Retina (tissue), 1 donor: ENCODE data around the gene CTR9.

Source experiments
- DNase-seq: peaks from one replicate; pipeline ENCODE4 v3.0.0-alpha.2; 2016

CTR9 gene

DNA sequence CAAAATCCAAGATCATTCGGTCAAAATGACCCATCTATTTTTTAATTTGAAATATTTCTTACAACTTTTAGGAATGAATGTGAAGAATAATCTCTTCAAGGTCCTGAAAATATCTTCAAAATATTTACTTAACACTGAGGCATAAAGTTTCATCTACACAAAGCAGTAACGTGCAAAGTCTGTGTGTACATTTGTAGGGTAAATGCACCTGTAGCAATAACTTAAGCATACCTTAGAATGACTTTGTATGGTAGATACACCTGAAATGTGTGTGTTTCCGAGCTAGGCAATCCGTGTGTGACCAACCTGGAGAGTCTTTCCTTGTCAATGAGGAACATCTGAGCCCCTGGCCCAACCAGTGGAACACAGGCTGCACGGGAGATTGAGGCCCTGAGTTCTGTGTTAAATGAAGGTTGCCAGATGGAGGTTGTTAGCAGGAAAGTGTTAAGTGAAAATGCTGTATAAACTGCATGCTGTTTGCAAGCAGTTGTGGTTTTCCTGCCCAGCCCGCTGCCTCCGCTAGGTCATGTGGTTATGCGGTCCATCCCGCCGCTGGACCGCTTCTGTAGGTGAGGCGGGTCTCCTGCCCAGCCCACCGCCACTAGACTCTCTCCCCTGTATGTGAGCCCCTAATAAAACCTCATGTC, 7.6 kb upstream of the CTR9 start:
- no peak for DNase-seq

DNA sequence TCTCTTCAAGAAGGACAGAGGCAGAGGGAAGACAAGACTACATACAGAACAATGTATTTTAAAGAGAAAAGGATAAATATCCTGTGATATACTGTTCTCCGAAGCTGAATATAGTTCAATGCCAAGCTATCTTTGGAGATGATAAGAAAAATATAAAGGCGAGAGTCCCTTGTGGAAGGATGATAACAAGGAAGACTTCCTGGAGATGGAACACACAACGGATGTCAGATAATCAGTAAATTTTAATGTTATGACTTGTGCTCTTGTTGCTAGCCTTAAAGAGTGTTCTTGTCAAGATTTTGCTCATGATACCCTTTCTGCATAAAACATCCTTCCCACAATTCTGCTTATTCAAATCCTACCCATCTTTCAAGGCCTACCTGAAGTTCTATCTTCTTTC, 6.8 kb upstream of the CTR9 start:
- no peak for DNase-seq

DNA sequence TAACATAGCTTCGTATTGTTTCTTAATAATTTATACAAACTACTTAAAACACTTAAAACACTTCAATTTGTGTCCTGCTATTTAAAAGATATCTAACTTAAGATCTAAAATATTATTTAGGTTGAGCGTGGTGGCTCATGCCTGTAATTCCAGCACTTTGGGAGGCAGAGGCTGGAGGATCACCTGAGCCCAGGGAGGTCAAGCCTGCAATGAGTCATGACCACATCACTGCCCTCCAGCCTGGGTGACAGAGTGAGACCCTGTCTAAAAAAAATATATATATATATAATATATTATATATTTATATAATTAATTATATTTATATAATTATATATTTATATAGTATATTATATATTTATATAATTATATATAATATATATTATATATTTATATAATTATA, 4.2 kb upstream of the CTR9 start:
- DNase-seq: no peak

- no peak for DNase-seq
Observed at GRCh38 chr11:10747733-10748132, 3.3 kb upstream of the CTR9 start.

GRCh38 chr11:10749476-10749875, 1.6 kb upstream of the CTR9 start:
- DNase-seq: no peak

- no peak for DNase-seq
Observed at GRCh38 chr11:10751581-10751940, 515 bp downstream of the CTR9 start.

- no peak for DNase-seq
Observed at GRCh38 chr11:10752061-10752460, 1.0 kb downstream of the CTR9 start.

GRCh38 chr11:10752486-10752885, 1.4 kb downstream of the CTR9 start:
- no peak for DNase-seq

- DNase-seq: no peak
Observed at GRCh38 chr11:10758957-10759356, 7.9 kb downstream of the CTR9 start.

GRCh38 chr11:10761085-10761698, 10.1 kb downstream of the CTR9 start:
- DNase-seq: no peak

GRCh38 chr11:10762185-10762584, 11.1 kb downstream of the CTR9 start:
- DNase-seq: no peak

DNA sequence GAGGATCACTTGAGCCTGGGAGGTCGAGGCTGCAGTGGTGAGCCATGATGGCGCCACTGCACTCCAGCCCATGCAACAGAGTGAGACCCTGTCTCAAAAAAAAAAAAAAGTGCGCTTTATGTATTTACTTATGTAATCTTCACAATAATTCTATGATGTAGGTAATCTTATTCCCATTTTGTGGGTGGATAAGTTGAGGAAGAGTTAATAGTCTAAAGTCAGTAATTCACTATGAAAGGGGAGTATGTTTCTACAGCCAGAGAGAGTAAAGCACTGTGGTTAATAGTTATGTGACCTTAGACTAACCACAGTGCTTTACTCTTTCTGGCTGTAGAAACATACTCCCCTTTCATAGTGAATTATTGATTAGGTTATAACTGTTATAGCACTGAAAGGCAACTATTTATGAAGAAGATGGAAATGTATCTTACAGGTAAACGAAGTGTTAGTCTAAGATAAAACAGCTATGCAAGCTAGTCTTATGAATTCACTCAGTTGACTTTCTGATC, 11.9 kb downstream of the CTR9 start:
- no peak for DNase-seq

- DNase-seq: no peak
Observed at GRCh38 chr11:10763766-10764165, 12.7 kb downstream of the CTR9 start.

GRCh38 chr11:10764412-10764811, 13.4 kb downstream of the CTR9 start:
- no peak for DNase-seq

- DNase-seq: no peak
Observed at GRCh38 chr11:10770626-10771254, 19.7 kb downstream of the CTR9 start.

- no peak for DNase-seq
Observed at GRCh38 chr11:10771457-10771856, 20.4 kb downstream of the CTR9 start.

DNA sequence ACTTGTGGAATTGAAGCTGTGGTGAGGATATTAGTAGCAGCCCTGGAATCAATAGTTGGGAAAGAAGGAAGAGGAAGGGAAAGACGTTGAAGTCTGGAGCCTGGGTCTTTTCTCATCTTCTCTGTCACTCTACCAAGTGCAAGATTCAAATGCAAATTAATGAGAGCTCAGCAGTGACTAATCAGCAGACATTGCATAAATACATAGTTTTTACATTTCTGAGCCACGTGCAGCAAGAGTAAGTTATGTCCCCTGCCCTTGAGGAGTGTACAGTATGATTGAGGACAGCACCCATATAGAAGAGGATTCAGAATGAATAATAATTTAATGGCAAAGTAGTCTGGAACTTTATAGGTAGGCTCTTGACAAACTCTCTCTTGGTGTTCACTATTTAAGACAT, 23.8 kb downstream of the CTR9 start:
- no peak for DNase-seq

DNA sequence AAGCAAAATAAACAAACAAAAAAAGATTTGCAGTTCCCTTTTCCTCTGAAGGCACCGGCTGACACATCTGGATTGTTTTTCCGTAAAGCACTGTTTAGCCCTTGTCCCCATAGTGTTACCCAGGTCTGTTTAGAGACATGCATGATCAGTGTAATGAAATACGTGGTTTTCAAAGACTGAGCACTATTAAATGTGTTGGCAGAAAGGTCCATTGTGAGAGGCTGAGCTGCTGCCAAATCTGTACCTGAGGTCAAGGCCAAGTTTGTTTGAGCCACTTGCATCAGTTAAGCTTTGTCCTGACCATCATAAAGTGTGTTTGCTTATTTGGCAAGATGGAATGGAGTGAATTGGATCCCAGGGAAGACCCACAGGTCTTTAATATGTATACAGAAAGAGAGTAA, 26.3 kb downstream of the CTR9 start:
- no peak for DNase-seq

DNA sequence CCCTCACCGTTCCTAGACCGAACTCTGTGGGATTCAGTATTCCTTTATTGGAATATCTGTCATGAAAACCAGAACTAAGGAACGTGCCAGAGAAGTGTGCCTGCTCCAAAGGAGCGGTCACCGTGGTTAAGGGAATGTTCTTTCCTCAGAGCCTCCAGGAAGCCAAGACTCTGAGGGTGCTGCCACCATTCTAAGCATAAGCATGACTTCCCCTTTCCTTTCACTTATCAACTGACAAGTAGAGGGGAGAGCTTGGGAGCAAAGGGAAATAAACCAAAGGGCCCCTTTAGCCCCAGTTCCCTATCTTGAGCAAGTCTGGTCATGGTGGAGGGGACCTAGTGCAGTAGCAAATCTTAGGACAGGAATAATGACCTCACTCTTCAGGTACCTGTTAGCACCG, 26.8 kb downstream of the CTR9 start:
- no peak for DNase-seq

DNA sequence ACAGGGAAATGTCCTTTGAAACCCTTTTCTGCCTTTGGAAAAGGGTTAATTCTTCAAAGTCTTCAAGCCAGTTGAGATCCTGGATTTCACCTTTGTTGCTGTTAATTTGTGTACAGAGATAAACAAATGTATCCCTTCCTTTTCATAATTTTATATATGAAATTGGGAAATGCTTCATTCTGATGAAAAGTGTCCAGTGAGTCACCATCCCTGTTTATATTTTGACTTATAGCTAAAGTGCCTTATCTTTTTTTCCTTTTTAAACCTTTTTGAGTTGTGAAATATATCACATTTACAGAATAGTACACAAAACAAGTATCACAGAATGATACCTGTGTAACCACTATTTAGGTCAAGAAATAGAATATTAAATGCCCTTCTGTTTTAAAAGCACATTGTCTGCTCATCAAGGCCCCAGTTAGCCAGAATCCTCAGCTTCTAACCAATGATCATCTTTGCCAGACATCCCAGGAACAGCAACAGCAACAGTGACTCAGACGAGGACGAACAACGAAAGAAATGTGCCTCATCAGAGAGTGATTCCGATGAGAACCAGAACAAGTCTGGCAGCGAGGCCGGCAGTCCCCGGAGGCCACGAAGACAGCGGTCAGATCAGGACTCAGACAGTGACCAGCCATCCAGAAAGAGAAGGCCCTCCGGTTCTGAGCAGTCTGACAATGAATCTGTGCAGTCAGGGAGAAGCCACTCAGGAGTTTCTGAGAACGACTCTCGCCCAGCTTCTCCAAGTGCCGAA, 27.3 kb downstream of the CTR9 start:
- peak; percentile 60 for DNase-seq

DNA sequence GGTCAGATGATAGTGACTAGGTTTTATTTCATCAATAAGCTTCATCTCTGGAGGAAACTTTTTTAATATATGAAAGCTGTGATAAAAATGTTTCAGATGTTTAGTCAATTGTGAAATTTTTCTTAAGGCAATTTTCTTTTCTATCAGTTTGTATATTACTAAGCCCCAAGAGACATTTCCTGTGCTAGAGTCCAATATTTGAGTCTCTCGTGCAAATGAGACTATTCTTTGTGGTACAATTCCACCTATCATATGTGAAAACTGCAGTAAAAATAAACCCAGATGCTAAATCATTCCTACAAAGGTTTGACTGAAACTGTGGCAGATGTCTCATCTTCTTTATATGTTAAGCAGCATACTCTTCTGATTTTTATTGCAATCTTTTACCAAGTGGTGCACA, 28.0 kb downstream of the CTR9 start:
- DNase-seq: no peak

DNA sequence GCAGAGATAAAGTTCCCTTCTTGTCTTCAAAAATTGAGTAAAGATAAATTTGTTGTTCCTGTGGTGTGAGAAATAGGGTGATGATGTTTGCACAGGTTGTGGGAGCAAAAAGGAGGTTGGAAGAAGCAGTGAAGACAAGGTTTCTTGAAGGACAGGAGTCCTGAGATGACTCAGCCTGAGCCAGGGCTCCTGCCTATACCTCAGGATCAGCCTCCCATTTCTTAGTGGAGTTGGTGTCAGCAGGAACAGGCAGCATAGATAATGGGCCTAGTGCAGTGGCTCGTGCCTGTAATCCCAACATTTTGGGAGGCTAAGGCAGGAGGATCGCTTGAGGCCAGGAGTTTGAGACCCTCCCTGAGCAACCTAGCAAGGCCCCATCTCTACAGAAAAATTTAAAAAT, 29.0 kb downstream of the CTR9 start:
- DNase-seq: no peak

DNA sequence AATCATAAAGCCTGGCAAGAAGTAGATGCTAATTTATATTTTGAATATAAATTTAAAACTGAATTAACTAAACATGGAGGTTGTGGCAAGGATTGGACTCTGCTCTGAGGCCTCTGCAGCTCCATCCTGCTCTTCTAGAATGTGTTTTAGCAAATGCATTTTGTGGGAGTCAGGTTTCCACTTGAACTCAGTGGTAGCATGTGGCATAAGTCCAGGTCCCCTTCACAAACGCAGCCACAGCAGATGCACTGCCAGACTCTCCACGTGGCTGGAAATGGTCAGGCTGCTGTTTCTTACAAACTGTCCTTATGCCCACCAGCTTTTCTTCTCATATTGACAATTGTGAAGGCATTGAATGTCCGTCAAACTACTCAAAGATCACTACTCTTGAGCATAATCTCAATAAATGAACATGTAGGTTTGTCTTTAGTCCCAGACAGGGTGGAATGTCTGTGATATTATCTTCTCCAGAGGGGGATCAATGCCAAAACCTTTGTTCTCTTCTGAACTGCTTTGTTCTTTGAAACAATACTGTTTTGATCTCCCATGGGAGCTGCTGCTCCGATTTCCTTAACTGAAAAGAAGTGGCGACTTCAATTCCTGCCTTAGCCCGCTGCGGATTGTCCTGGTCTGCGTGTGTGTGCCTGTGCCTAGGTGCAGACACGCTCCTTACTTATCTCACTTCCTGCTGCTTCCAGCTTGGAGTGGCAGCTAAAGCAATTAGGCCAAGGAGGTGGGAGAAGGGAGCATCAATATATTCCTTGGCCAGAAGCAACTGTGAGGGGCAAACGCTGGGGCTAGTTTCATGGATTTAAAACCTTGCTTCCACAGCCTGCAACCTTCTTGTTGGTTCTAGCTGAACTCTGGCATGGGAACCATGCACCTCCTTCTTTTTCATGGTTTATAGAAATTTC, 33.4 kb downstream of the CTR9 start:
- peak; percentile 58 for DNase-seq
